ENCODE results near the gene C10orf71. TPM values are rescaled to one million over a fixed set of nuclear protein-coding genes. Genes with fewer than 3 reads are reported as not detected.

The C10orf71 gene
- total RNA-seq, result not detected in 2 replicates

- intact Hi-C loops (cut with micrococcal nuclease), result no loop called here
Observed at GRCh38 chr10:49298983-49299815, at the start of gene C10orf71. Gene C10orf71 (plus strand): TSS chr10:49299170. CDS start chr10:49322546, 23,376 bp downstream.

GRCh38 chr10:49252313-49253034 is 46.5 kb upstream of the C10orf71 start:
- intact Hi-C loops (cut with micrococcal nuclease), result no loop called here

GRCh38 chr10:49253340-49253906 is 45.5 kb upstream of the C10orf71 start:
- intact Hi-C loops (cut with micrococcal nuclease), result no loop called here

GRCh38 chr10:49254150-49254549 is 44.8 kb upstream of the C10orf71 start:
- intact Hi-C loops (cut with micrococcal nuclease), result no loop called here

GRCh38 chr10:49254556-49255318 is 44.2 kb upstream of the C10orf71 start:
- intact Hi-C loops (cut with micrococcal nuclease), result no loop called here

- intact Hi-C loops (cut with micrococcal nuclease), result no loop called here
Observed at GRCh38 chr10:49255883-49256282, 43.1 kb upstream of the C10orf71 start.

- intact Hi-C loops (cut with micrococcal nuclease), result no loop called here
Observed at GRCh38 chr10:49257154-49257553, 41.8 kb upstream of the C10orf71 start.

GRCh38 chr10:49257626-49258349 is 41.2 kb upstream of the C10orf71 start:
- intact Hi-C loops (cut with micrococcal nuclease), result no loop called here

- intact Hi-C loops (cut with micrococcal nuclease), result no loop called here
Observed at GRCh38 chr10:49258350-49258683, 40.7 kb upstream of the C10orf71 start.

GRCh38 chr10:49260644-49261296 is 38.2 kb upstream of the C10orf71 start:
- intact Hi-C loops (cut with micrococcal nuclease), result no loop called here

- intact Hi-C loops (cut with micrococcal nuclease), result no loop called here
Observed at GRCh38 chr10:49263591-49263990, 35.4 kb upstream of the C10orf71 start.

- intact Hi-C loops (cut with micrococcal nuclease), result no loop called here
Observed at GRCh38 chr10:49264177-49264677, 34.7 kb upstream of the C10orf71 start.

GRCh38 chr10:49265885-49266284 is 33.1 kb upstream of the C10orf71 start:
- intact Hi-C loops (cut with micrococcal nuclease), result no loop called here

- intact Hi-C loops (cut with micrococcal nuclease), result no loop called here
Observed at GRCh38 chr10:49268185-49268584, 30.8 kb upstream of the C10orf71 start.

GRCh38 chr10:49269523-49269922 is 29.4 kb upstream of the C10orf71 start:
- intact Hi-C loops (cut with micrococcal nuclease), result no loop called here

- intact Hi-C loops (cut with micrococcal nuclease), result no loop called here
Observed at GRCh38 chr10:49270565-49270964, 28.4 kb upstream of the C10orf71 start.

GRCh38 chr10:49271346-49271745 is 27.6 kb upstream of the C10orf71 start:
- intact Hi-C loops (cut with micrococcal nuclease), result no loop called here

GRCh38 chr10:49272251-49273081 is 26.5 kb upstream of the C10orf71 start:
- intact Hi-C loops (cut with micrococcal nuclease), result no loop called here

- intact Hi-C loops (cut with micrococcal nuclease), result no loop called here
Observed at GRCh38 chr10:49273082-49273465, 25.9 kb upstream of the C10orf71 start.

Data from T-helper 1 cell treated with Interleukin-12 subunit alpha and Interleukin-12 subunit beta and Interleukin-4 antibody, amounts not matched to agents 30 ng/mL and 1 ng/mL, for 36 hours (primary cell).